Measurements from ENCODE around the gene INVS. TPM values are rescaled to one million over a fixed set of nuclear protein-coding genes. Genes with fewer than 3 reads are reported as not detected.

Gene INVS
- total and polyA plus RNA-seq, 2 experiments from 2014 or later = 8.5 to 17.0 TPM

GRCh38 chr9:100101608-100102007, 2.6 kb downstream of the INVS start:
- Histone ChIP-seq H3K36me3 (ENCODE audit: low read depth) (peaks cover 19% of the 10 kb centered on the region; the same call in 1 of the 2 replicates), H4K20me1 (ENCODE audit: insufficient read depth) (peaks cover under 1% of the 10 kb centered on the region; the same call in 1 of the 2 replicates), H3K79me2 (ENCODE audit: insufficient read depth) (peaks cover 33% of the 10 kb centered on the region), H3K27ac (no peak overlapping the region), H3K9me3 (ENCODE audit: low read depth) (no peaks in the 10 kb centered on the region), H3F3A (ENCODE audit: insufficient read depth) (peaks cover 18% of the 10 kb centered on the region), H2AFZ (no peak overlapping the region), H3K4me1 (ENCODE audit: insufficient read depth) (peaks cover 19% of the 10 kb centered on the region; the same call in 1 of the 2 replicates), H3K9ac (no peak overlapping the region), H3K4me2 (ENCODE audit: unreplicated experiment) (no peak overlapping the region), H3K27me3 (replicated peaks; ENCODE audit: insufficient read depth) (no peaks in the 10 kb centered on the region), H3K9me2 (ENCODE audit: insufficient read depth) (no peaks in the 10 kb centered on the region), H3K4me3 (no peak overlapping the region)
- TF ChIP-seq EZH2 (IDR thresholded peaks at IDR 0.05; ENCODE audit: insufficient read depth, poor library complexity, severe bottlenecking) (no peak), EZH2phosphoT487 (IDR thresholded peaks at IDR 0.05; ENCODE audit: insufficient read depth, low read depth) (no peak)
- in situ Hi-C loops (cut with MboI) = no loop called here
- 71 to 80% methylated on average over 6 of the region's 6 CpGs for WGBS, 2 experiments (ENCODE audit: low coverage in 1 of 2, low lambda C conversion rate in 2 of 2, missing lambda C conversion rate in 2 of 2)
- no peak for DNase-seq

GRCh38 chr9:100104314-100104713, 5.3 kb downstream of the INVS start:
- H3K9ac ChIP-seq = no peak overlapping the region
- H3K4me1 ChIP-seq (ENCODE audit: insufficient read depth) = 0 out of 2 replicates have a peak, but pooled peaks cover 6% of the 10 kb centered on the region
- H4K20me1 ChIP-seq (ENCODE audit: insufficient read depth) = no peaks in the 10 kb centered on the region
- peaks cover 17% of the 10 kb centered on the region for H3F3A ChIP-seq (ENCODE audit: insufficient read depth)
- H2AFZ ChIP-seq = no peak overlapping the region
- 81 to 85% methylated on average over 4 of the region's 4 CpGs for WGBS, 2 experiments (ENCODE audit: low coverage in 1 of 2, low lambda C conversion rate in 2 of 2, missing lambda C conversion rate in 2 of 2)
- no peaks in the 10 kb centered on the region for H3K9me3 ChIP-seq (ENCODE audit: low read depth)
- peaks cover 35% of the 10 kb centered on the region; the same call in 1 of the 2 replicates for H3K36me3 ChIP-seq (ENCODE audit: low read depth)
- H3K9me2 ChIP-seq (ENCODE audit: insufficient read depth) = no peaks in the 10 kb centered on the region
- no peak overlapping the region for H3K4me2 ChIP-seq (ENCODE audit: unreplicated experiment)
- no peaks in the 10 kb centered on the region for H3K27me3 ChIP-seq (replicated peaks; ENCODE audit: insufficient read depth)
- no peak overlapping the region for H3K4me3 ChIP-seq
- peaks cover 13% of the 10 kb centered on the region; the same call in 1 of the 2 replicates for H3K79me2 ChIP-seq (ENCODE audit: insufficient read depth)
- no peak overlapping the region for H3K27ac ChIP-seq
- in situ Hi-C loops (cut with MboI) = no loop called here
- no peak for TF ChIP-seq EZH2 (IDR thresholded peaks at IDR 0.05; ENCODE audit: insufficient read depth, poor library complexity, severe bottlenecking)
- TF ChIP-seq EZH2phosphoT487 (IDR thresholded peaks at IDR 0.05; ENCODE audit: insufficient read depth, low read depth) = no peak
- DNase-seq = peak; percentile 50

DNA sequence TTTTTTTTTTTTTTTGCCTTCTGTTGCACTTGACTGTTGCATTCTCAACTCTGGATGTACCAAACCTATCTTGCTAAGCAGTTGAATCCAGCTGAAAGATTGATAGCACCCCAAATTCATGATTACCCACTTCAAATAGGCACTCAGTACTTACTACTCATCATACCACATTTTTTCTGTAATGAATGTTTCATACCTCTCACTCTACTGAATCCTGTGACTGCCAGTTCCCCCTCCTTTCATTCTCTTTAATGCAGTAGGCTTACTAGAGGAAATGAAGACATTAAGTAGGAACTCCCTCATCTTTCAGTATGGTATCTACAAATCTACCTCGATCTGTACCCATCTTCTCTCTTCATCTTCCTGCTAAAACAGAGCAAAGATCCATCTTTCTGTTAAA, 6.8 kb downstream of the INVS start:
- WGBS, 2 experiments (ENCODE audit: low coverage in 1 of 2, low lambda C conversion rate in 2 of 2, missing lambda C conversion rate in 2 of 2) = 3 to 6% methylated on average over 1 of the region's 1 CpG
- Histone ChIP-seq H3K27me3 (replicated peaks; ENCODE audit: insufficient read depth) (no peaks in the 10 kb centered on the region), H3K4me3 (no peak overlapping the region), H3K79me2 (ENCODE audit: insufficient read depth) (peaks cover 8% of the 10 kb centered on the region; the same call in 1 of the 2 replicates), H4K20me1 (ENCODE audit: insufficient read depth) (no peaks in the 10 kb centered on the region; the same call in 1 of the 2 replicates), H3K9ac (no peak overlapping the region), H3K4me1 (ENCODE audit: insufficient read depth) (peaks cover 11% of the 10 kb centered on the region), H3F3A (ENCODE audit: insufficient read depth) (peaks cover 19% of the 10 kb centered on the region; the same call in 1 of the 2 replicates), H2AFZ (no peak overlapping the region), H3K9me3 (ENCODE audit: low read depth) (no peaks in the 10 kb centered on the region), H3K27ac (no peak overlapping the region), H3K36me3 (ENCODE audit: low read depth) (peaks cover 35% of the 10 kb centered on the region; the same call in 1 of the 2 replicates), H3K9me2 (ENCODE audit: insufficient read depth) (no peaks in the 10 kb centered on the region), H3K4me2 (ENCODE audit: unreplicated experiment) (no peak overlapping the region)
- in situ Hi-C loops (cut with MboI) = no loop called here
- no peak for DNase-seq
- TF ChIP-seq EZH2 (IDR thresholded peaks at IDR 0.05; ENCODE audit: insufficient read depth, poor library complexity, severe bottlenecking) (no peak), EZH2phosphoT487 (IDR thresholded peaks at IDR 0.05; ENCODE audit: insufficient read depth, low read depth) (no peak)

- no peak overlapping the region for H3K4me3 ChIP-seq
- DNase-seq = no peak
- no peaks in the 10 kb centered on the region for H3K27me3 ChIP-seq (replicated peaks; ENCODE audit: insufficient read depth)
- no peak overlapping the region for H3K4me2 ChIP-seq (ENCODE audit: unreplicated experiment)
- no peak overlapping the region for H3K27ac ChIP-seq
- H3K4me1 ChIP-seq (ENCODE audit: insufficient read depth) = peaks cover 16% of the 10 kb centered on the region
- H3F3A ChIP-seq (ENCODE audit: insufficient read depth) = peaks cover 25% of the 10 kb centered on the region; the same call in 1 of the 2 replicates
- TF ChIP-seq EZH2phosphoT487 (IDR thresholded peaks at IDR 0.05; ENCODE audit: insufficient read depth, low read depth) = no peak
- no peak for TF ChIP-seq EZH2 (IDR thresholded peaks at IDR 0.05; ENCODE audit: insufficient read depth, poor library complexity, severe bottlenecking)
- no peaks in the 10 kb centered on the region; the same call in 1 of the 2 replicates for H4K20me1 ChIP-seq (ENCODE audit: insufficient read depth)
- in situ Hi-C loops (cut with MboI) = no loop called here
- no peak overlapping the region for H3K9ac ChIP-seq
- H3K79me2 ChIP-seq (ENCODE audit: insufficient read depth) = peaks cover 2% of the 10 kb centered on the region; the same call in 1 of the 2 replicates
- peaks cover 35% of the 10 kb centered on the region; the same call in 1 of the 2 replicates for H3K36me3 ChIP-seq (ENCODE audit: low read depth)
- 94 to 97% methylated on average over 2 of the region's 2 CpGs for WGBS, 2 experiments (ENCODE audit: low coverage in 1 of 2, low lambda C conversion rate in 2 of 2, missing lambda C conversion rate in 2 of 2)
- H3K9me2 ChIP-seq (ENCODE audit: insufficient read depth) = no peaks in the 10 kb centered on the region
- no peaks in the 10 kb centered on the region for H3K9me3 ChIP-seq (ENCODE audit: low read depth)
- H2AFZ ChIP-seq = no peak overlapping the region
Measured at GRCh38 chr9:100106616-100107015, 7.6 kb downstream of the INVS start.

Measured in GM23248 (cell line).